ENCODE data around the gene PTPN11. TPM values are rescaled to one million over a fixed set of nuclear protein-coding genes. Genes with fewer than 3 reads are reported as not detected.

PTPN11 gene
- total RNA-seq, result 100 to 1,000 TPM; 129 to 134 TPM

GRCh38 chr12:112418608-112419296 is at the start of gene PTPN11:
Gene PTPN11 (plus strand): TSS chr12:112418947. CDS start chr12:112419112, 165 bp downstream.
- intact Hi-C loops (cut with DNase I, micrococcal nuclease), result loop anchor here (1.0 to 10.0 kb wide), 6 partner anchors 9 to 1014 kb away; partner anchors contain the start of genes RPL6 (in 2 of the 2), HECTD4 (in 1 of the 2), MAPKAPK5 (in 1 of the 2) and OAS2 (in 1 of the 2)
- no peaks in the 10 kb centered on the region for H3K27me3 Mint-ChIP-seq
- ChIA-PET CTCF (no interaction called here), POLR2A (interaction anchor here (1.2 kb wide), 1 partner anchor 577 kb away, joined by 3 read pairs; the partner anchor contains the start of gene MAPKAPK5)
- H3K9me3 Mint-ChIP-seq (ENCODE audit: low read depth), result no peaks in the 10 kb centered on the region
- DNase-seq (peak; percentile 95), ATAC-seq (peak; percentile 78)
- H3K4me1 Mint-ChIP-seq, result peaks cover 40% of the 10 kb centered on the region
- peak within 1 kb of the TSS; percentile 97 for H3K4me3 Mint-ChIP-seq
- H3K27ac Mint-ChIP-seq, result peak within 1 kb of the TSS; percentile 97
- peaks cover 24% of the 10 kb centered on the region for H3K36me3 Mint-ChIP-seq (ENCODE audit: low read depth)

DNA sequence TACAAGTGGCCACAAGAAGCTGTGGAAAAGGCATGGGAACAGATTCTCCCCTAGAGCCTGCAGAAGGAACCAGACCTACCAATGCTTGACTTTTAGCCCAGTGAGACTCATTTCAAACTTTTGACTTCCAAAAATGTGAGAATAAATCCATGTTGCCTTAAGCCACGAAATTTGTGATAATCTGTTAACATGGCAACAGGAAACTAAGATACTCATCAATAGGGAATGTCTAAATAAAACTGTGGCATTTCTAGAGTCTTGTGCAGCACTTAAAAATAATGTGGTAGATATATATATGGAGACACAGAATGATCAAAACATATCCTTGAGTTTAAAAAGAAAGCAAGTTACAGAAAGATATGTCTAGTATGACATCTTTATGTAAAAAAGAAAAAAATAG is 48.5 kb upstream of the PTPN11 start:
- Mint-ChIP-seq H3K36me3 (ENCODE audit: low read depth) (no peaks in the 10 kb centered on the region), H3K4me3 (no peak overlapping the region), H3K27ac (no peak overlapping the region), H3K4me1 (peaks cover 4% of the 10 kb centered on the region), H3K9me3 (ENCODE audit: low read depth) (no peaks in the 10 kb centered on the region), H3K27me3 (no peaks in the 10 kb centered on the region)
- ChIA-PET CTCF (no interaction called here), POLR2A (no interaction called here)
- DNase-seq (no peak), ATAC-seq (no peak)
- intact Hi-C loops (cut with DNase I, micrococcal nuclease), result no loop called here

GRCh38 chr12:112370868-112371510 is 47.8 kb upstream of the PTPN11 start:
- Mint-ChIP-seq H3K4me1 (peaks cover 4% of the 10 kb centered on the region), H3K36me3 (ENCODE audit: low read depth) (no peaks in the 10 kb centered on the region), H3K27ac (no peak overlapping the region), H3K4me3 (no peak overlapping the region), H3K9me3 (ENCODE audit: low read depth) (no peaks in the 10 kb centered on the region), H3K27me3 (no peaks in the 10 kb centered on the region)
- POLR2A ChIA-PET, result no interaction called here
- no peak for ATAC-seq
- CTCF ChIA-PET, result interaction anchor here (0.6 kb wide), 1 partner anchor 343 kb away, joined by 4 read pairs; no protein-coding TSS in a partner anchor
- DNase-seq, result no peak
- intact Hi-C loops (cut with DNase I, micrococcal nuclease), result no loop called here

- CTCF ChIA-PET, result interaction anchor here (1.2 kb wide), 1 partner anchor 12 kb away, joined by 3 read pairs; no protein-coding TSS in a partner anchor
- intact Hi-C loops (cut with DNase I, micrococcal nuclease), result no loop called here
- no peak for DNase-seq
- H3K9me3 Mint-ChIP-seq (ENCODE audit: low read depth), result no peaks in the 10 kb centered on the region
- no peak overlapping the region for H3K4me3 Mint-ChIP-seq
- no peak for ATAC-seq
- no peak overlapping the region for H3K27ac Mint-ChIP-seq
- POLR2A ChIA-PET, result no interaction called here
- H3K4me1 Mint-ChIP-seq, result peaks cover 6% of the 10 kb centered on the region
- no peaks in the 10 kb centered on the region for H3K36me3 Mint-ChIP-seq (ENCODE audit: low read depth)
- no peaks in the 10 kb centered on the region for H3K27me3 Mint-ChIP-seq
Observed at GRCh38 chr12:112374166-112374740, 44.5 kb upstream of the PTPN11 start.

- POLR2A ChIA-PET, result no interaction called here
- no peaks in the 10 kb centered on the region for H3K27me3 Mint-ChIP-seq
- H3K4me3 Mint-ChIP-seq, result no peak overlapping the region
- DNase-seq (no peak), ATAC-seq (no peak)
- no peak overlapping the region for H3K27ac Mint-ChIP-seq
- CTCF ChIA-PET, result interaction anchor here (1.2 kb wide), 1 partner anchor 12 kb away, joined by 3 read pairs; no protein-coding TSS in a partner anchor
- no peaks in the 10 kb centered on the region for H3K36me3 Mint-ChIP-seq (ENCODE audit: low read depth)
- H3K9me3 Mint-ChIP-seq (ENCODE audit: low read depth), result no peaks in the 10 kb centered on the region
- H3K4me1 Mint-ChIP-seq, result peaks cover 10% of the 10 kb centered on the region
- intact Hi-C loops (cut with DNase I, micrococcal nuclease), result no loop called here
Observed at GRCh38 chr12:112375105-112375504, 43.6 kb upstream of the PTPN11 start.

DNA sequence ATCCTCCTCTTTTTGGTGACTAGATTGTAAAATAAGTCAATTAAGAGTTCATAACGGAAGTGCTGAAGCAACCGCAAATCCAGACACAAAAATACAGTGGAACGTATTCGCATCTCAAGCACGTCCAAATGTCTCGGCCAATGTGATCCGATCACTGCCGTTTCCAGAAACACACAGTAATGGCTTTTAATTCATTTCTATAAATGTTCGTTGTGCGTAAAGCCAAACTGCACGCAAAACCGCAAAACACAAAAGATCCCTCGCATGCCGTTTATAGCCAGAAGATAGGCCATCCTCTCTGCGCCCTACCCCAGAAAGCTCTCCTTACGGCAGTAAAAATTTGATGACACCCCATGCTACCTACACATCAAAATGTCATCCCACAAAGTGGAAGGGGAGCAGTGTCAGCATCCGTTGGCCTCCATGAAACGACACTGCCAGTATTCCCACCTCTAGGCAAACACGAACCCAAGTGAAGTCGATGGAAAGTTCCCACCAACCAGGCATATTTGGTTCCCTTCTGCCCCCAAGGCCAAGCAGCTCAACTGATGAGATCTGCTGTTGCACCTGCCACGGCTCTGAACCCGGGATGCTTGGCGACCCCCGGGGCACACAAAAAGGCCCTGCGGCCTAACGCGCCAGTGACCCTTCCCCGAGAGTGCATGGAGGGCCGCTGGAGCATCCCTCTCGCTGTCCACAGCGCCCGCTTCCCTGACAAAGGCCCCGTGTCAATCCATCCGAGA is 37.9 kb upstream of the PTPN11 start:
- Mint-ChIP-seq H3K4me1 (peaks cover 22% of the 10 kb centered on the region), H3K36me3 (ENCODE audit: low read depth) (peaks cover 2% of the 10 kb centered on the region), H3K4me3 (peak overlapping the region; percentile 91), H3K27ac (peak overlapping the region; percentile 90), H3K9me3 (ENCODE audit: low read depth) (no peaks in the 10 kb centered on the region), H3K27me3 (no peaks in the 10 kb centered on the region)
- CTCF ChIA-PET, result interaction anchor here (0.8 to 1.0 kb wide), 2 partner anchors 13 to 30 kb away, joined by 3 to 4 read pairs; no protein-coding TSS in a partner anchor
- intact Hi-C loops (cut with DNase I, micrococcal nuclease), result loop anchor here (5.0 to 10.0 kb wide), 3 partner anchors 249 to 696 kb away; partner anchors contain the start of genes ACAD10 (in 1 of the 2), BRAP (in 1 of the 2) and NAA25 (in 1 of the 2)
- POLR2A ChIA-PET, result no interaction called here
- ATAC-seq (no peak), DNase-seq (peak; percentile 31)

DNA sequence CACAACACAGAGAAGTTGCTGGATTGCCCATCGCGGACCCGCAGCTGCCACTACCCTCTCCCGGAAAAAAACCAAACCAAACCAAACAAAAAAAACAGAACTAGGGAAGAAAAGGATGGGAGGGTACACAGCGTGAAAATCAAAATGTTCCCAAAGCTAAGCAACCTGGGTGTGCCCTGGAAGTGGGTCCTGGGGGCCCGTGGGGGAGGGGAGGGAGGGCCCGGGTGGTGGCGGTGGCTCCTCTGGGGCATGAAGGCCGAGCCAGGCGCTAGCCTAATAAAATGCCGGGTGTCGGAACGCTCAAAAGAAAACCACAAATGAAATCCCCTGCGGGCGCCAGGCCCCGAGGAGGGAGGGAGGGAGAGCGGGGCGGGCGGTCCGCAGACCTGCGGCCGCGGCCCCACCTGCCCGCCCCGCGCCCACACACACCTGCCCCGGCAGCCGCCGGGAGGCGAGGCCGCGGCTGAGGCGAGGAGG is 37.3 kb upstream of the PTPN11 start:
- ChIA-PET POLR2A (interaction anchor here (0.5 kb wide), 1 partner anchor 684 kb away, joined by 4 read pairs; no protein-coding TSS in a partner anchor), CTCF (interaction anchor here (0.8 to 1.0 kb wide), 2 partner anchors 13 to 30 kb away, joined by 3 to 4 read pairs; no protein-coding TSS in a partner anchor)
- DNase-seq (peak; percentile 57), ATAC-seq (peak; percentile 7)
- Mint-ChIP-seq H3K27me3 (no peaks in the 10 kb centered on the region), H3K27ac (peak overlapping the region; percentile 90), H3K9me3 (ENCODE audit: low read depth) (no peaks in the 10 kb centered on the region), H3K36me3 (ENCODE audit: low read depth) (peaks cover 2% of the 10 kb centered on the region), H3K4me3 (peak overlapping the region; percentile 91), H3K4me1 (peaks cover 24% of the 10 kb centered on the region)
- intact Hi-C loops (cut with DNase I, micrococcal nuclease), result loop anchor here (5.0 to 10.0 kb wide), 3 partner anchors 249 to 697 kb away; partner anchors contain the start of genes ACAD10 (in 1 of the 2), BRAP (in 1 of the 2) and NAA25 (in 1 of the 2)

DNA sequence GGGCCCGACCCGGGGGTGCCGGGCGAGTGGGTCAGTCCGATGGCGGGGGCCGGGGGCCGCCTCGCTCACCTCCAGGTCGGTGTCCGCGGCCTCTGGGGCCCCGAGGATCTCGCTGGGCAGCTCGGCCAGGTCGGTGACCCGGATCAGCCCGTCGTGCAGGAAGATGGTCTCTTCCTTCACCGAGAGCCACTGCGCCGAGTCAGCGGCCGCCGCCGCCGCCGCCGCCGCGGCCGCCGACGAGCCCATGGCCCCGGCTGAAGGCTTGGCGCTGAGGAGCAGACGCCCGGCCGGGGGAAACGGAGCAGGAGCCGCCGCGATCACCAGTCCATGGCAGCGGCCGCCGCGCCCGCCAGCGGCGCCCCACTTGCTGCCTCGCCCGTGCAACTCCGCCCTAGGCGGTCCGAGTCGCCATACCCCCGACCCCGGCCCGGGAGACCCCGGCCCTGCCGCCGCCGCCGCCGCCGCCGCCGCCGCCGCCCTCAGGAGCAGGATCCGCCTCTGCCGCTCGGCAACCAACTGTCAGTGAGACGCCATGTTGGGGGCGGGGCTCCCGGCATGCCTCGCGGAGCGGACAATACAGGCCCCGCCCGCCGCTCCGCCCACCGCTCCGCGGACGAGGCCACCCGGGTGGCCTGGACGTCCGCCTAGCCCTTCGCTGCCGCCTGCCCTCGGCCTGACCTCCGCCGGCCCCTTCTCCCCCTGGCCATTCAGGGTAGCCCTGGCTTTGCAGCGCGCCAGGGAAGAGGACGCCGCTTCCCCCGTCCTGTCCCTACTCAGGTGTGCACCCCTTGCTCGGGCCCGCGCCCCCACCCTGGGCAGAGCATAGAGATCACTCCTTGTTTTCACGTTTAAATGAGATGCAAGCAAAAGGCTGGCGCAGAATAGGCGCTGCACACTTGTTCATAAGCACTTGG is 36.6 kb upstream of the PTPN11 start, which contains the start of gene HECTD4:
HECTD4 (minus strand) TSS at position 549 of the 914 bp plus-strand sequence; CDS start at position 246, 303 bp downstream.
- DNase-seq, result peak; percentile 97
- H3K36me3 Mint-ChIP-seq (ENCODE audit: low read depth), result peaks cover 2% of the 10 kb centered on the region
- CTCF ChIA-PET, result interaction anchor here (0.8 kb wide), 1 partner anchor 29 kb away, joined by 3 read pairs; no protein-coding TSS in a partner anchor
- intact Hi-C loops (cut with DNase I, micrococcal nuclease), result loop anchor here (1.0 to 10.0 kb wide), 9 partner anchors 27 to 697 kb away; partner anchors contain the start of genes RPL6 (in 2 of the 2), ACAD10 (in 1 of the 2), BRAP (in 1 of the 2) and ERP29 (in 1 of the 2)
- H3K27ac Mint-ChIP-seq, result peak within 1 kb of the TSS; percentile 90
- H3K4me1 Mint-ChIP-seq, result peaks cover 31% of the 10 kb centered on the region
- POLR2A ChIA-PET, result interaction anchor here (0.5 kb wide), 1 partner anchor 683 kb away, joined by 4 read pairs; no protein-coding TSS in a partner anchor
- ATAC-seq, result peak; percentile 98
- peak within 1 kb of the TSS; percentile 91 for H3K4me3 Mint-ChIP-seq
- no peaks in the 10 kb centered on the region for H3K9me3 Mint-ChIP-seq (ENCODE audit: low read depth)
- H3K27me3 Mint-ChIP-seq, result no peaks in the 10 kb centered on the region

GRCh38 chr12:112382866-112383265 is 35.9 kb upstream of the PTPN11 start:
- Mint-ChIP-seq H3K27ac (peak overlapping the region; percentile 84), H3K9me3 (ENCODE audit: low read depth) (no peaks in the 10 kb centered on the region), H3K36me3 (ENCODE audit: low read depth) (peaks cover 2% of the 10 kb centered on the region), H3K27me3 (no peaks in the 10 kb centered on the region), H3K4me1 (peaks cover 36% of the 10 kb centered on the region), H3K4me3 (peak overlapping the region; percentile 91)
- no peak for DNase-seq
- intact Hi-C loops (cut with DNase I, micrococcal nuclease), result loop anchor here (1.0 to 10.0 kb wide), 9 partner anchors 26 to 698 kb away; partner anchors contain the start of genes RPL6 (in 2 of the 2), ACAD10 (in 1 of the 2), BRAP (in 1 of the 2) and ERP29 (in 1 of the 2)
- ChIA-PET POLR2A (no interaction called here), CTCF (no interaction called here)
- ATAC-seq, result no peak
